DMS 273 (cell line): ENCODE data around the gene ASGR1.

Source experiments
- DNase-seq: peaks from one replicate; lab custom pipeline; 2025; ENCODE audit not compliant: unreplicated experiment; lab: John Stamatoyannopoulos, UW

Gene ASGR1

DNA sequence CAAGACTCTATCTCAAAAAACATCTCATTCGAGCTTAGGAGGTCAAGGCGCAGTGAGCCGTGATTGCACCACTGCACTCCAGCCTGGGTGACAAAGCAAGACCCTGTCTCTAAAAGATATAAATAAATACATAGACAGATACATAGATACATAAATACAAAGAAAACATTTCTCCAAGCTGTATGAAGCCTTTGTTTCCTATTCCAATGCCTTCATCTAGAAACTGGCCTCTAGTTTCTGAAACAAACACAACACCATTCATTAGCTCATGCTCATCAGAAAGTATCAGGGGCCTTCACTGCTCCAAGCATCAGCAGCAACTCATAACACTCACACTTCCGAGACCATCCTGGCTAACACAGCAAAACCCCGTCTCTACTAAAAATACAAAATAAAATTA, 54.2 kb downstream of the ASGR1 start:
- DNase-seq: no peak

- DNase-seq: no peak
Measured at GRCh38 chr17:7123844-7124243, 55.3 kb downstream of the ASGR1 start.
